ENCODE measurements around the gene MAP2K2.

GRCh38 chr19:4114181-4114580 lies 9.7 kb downstream of the MAP2K2 start:
- TF ChIP-seq MAX (IDR thresholded peaks at IDR 0.05) (no peak), ATF3 (IDR thresholded peaks at IDR 0.05) (no peak), TAF1 (conservative IDR thresholded peaks at IDR 0.05) (no peak), CTCF (IDR thresholded peaks at IDR 0.05; ENCODE audit: low read depth, low read length, missing input control) (no peak), REST (IDR thresholded peaks at IDR 0.05) (no peak), HNF4A (conservative IDR thresholded peaks at IDR 0.05) (no peak), RAD21 (IDR thresholded peaks at IDR 0.05) (no peak), SP1 (IDR thresholded peaks at IDR 0.05) (no peak), GABPA (IDR thresholded peaks at IDR 0.05 in 1 of 2, conservative IDR thresholded peaks at IDR 0.05 in 1 of 2) (no peak)

Data from liver (tissue), 3 donors.